Measurements from ENCODE around the gene CREB5.

DNA sequence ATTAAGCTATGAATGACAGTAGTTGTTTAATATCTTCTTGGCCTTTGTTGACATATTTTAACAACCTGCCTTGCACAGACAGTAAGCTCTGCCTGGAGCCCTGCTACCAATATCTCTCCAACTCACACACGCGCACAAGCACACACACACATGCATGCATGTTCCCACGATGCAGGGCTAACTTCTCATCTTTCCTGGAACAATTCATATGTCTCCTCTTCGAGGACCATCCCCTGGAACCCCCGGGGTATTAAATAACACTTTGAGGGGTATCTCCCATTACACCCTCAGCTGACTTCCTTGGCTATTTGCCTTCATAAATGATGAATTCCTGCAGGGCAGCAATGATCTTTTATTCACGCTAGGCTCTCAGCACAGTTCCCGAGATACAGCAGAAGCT lies 287.8 kb downstream of the CREB5 start:
- no peak for TF ChIP-seq TAF1 (IDR thresholded peaks at IDR 0.05; ENCODE audit: borderline replicate concordance, low read depth, low read length)
- no peak for TF ChIP-seq POLR2A (IDR thresholded peaks at IDR 0.05; ENCODE audit: low read depth, low read length)
- no peak for TF ChIP-seq POLR2AphosphoS5 (IDR thresholded peaks at IDR 0.05; ENCODE audit: low read depth, low read length)

Measured in GM12892 (cell line).